Measurements from ENCODE around the gene SUCLG2.

SUCLG2 gene

DNA sequence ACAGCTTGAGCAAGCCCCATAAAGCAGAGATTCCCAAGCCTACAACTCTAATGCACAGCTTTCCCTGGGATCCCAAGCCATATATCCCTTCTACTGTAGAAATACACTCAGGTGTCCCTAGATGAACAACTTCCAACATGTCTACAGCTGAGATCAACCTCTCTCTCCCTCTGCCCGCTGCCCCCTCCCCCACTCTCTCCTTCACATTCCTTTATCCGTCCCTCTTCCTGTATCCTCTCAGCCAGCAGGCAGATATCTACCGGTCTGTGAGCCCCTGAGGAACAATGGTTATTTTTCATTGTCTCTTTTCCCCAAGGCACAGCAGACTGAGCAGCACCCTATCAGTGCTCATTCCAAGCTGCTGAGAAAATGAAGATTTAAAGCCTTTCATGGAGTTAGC is 138.6 kb downstream of the SUCLG2 start:
- DNase-seq: no peak
- TF ChIP-seq POLR2A (IDR thresholded peaks at IDR 0.05; ENCODE audit: low read length): no peak
- no peak for TF ChIP-seq GATA1 (IDR thresholded peaks at IDR 0.05; ENCODE audit: low read depth, low read length)

DNA sequence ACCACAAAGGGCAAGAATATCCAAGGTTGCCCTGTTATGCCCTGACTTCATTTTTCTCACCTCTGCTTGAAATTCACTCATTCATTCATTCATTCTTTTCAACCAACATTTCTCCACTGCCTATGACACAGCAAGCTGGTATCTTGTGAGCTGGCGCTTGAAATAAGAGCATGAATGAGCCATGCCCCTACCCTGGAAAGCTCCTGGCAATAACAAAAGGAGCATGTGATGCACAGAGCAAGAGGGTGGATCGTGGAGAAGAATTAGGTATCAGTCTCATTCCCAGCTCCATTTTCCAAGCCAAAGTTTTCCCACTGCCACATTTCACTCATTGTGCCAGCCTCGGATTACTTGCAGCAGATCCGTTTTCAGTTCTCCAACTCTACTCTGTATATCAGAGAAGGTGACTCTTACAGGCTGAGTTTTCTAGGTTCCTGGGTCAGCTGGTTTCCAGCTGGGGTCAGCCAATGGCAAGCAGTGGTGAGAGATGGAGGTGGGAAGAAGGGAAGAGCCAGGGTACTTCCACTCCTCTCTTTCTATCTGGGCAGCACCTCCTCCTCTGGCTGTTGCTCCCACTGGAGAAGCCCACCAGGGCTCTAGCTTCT is 144.8 kb downstream of the SUCLG2 start:
- no peak for DNase-seq
- TF ChIP-seq GATA1 (IDR thresholded peaks at IDR 0.05; ENCODE audit: low read depth, low read length) (no peak), POLR2A (IDR thresholded peaks at IDR 0.05; ENCODE audit: low read length) (no peak)

DNA sequence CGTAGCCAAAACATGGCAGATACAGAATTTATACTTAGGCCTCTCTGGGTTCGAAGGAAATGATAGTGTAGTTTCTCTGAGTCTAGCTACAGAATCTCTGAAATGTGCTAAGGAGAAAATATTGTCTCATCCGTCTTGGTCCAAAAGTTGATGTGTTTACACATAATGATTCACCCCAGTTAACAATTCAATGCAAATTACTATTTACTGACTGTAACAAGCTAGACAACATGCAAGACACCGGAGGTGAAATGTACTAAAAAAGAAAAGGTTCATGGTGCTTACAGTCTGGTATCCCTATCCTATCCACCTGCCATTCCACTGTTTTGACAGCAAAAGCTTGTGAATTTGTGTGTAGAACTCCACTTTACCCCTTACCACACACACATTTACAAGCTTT is 146.8 kb downstream of the SUCLG2 start:
- TF ChIP-seq GATA1 (IDR thresholded peaks at IDR 0.05; ENCODE audit: low read depth, low read length) (no peak), POLR2A (IDR thresholded peaks at IDR 0.05; ENCODE audit: low read length) (no peak)
- no peak for DNase-seq

DNA sequence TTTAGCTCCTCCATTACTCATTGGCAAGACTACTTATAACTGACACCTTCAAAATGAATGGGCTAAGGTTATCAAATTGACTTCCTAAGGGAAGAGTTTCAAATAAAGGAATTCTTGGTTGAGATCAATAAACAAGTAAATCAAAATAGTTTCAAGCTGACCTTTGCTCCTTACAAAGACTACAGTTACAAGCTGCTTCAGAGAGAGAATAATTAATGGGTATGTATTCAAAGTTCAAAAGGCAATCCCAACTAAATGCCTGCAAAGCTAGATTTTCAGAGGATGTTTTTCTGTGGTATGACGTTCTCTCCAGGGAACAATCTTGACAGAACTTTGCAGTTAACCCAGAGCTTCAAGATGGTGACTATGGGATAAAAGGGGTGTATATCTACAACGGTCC is 153.7 kb downstream of the SUCLG2 start:
- no peak for DNase-seq
- TF ChIP-seq POLR2A (IDR thresholded peaks at IDR 0.05; ENCODE audit: low read length): no peak
- no peak for TF ChIP-seq GATA1 (IDR thresholded peaks at IDR 0.05; ENCODE audit: low read depth, low read length)

DNA sequence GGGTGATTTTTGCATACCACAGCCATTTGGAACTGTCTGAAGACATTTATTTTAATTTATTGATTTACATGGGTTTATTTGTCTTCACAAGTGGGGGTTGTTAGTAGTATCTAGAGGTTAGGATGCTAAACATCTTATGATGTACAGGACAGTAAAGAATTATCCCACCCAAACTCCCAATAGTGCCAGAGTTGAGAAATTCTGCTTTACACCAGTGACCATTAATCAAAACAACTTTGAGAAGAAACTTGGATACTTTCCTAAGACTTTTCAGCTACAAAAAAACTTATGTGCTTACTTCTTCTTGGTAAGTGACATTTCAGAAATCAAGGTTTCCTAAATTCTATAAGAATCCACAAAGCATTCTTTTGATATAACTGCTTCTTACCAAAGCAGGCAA is 156.7 kb downstream of the SUCLG2 start:
- no peak for DNase-seq

DNA sequence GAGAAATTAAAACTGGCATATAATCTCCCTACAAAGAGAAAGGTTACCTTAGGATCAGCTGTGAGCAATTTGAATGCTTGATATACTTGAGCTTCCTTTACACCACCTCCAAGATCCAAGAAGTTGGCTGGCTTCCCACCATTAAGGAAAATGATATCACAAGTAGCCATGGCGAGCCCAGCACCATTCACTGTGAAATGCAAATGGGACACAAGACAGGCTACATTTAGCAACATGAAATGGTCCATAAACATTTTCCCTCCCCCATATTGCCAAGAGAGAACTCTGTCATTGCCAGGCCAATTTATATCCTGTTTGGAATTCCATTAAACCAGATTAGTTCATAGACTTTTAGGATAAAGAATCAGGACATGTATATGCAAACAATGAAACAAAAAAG is 158.7 kb downstream of the SUCLG2 start:
- no peak for DNase-seq
- TF ChIP-seq POLR2A (IDR thresholded peaks at IDR 0.05; ENCODE audit: low read length): no peak
- no peak for TF ChIP-seq GATA1 (IDR thresholded peaks at IDR 0.05; ENCODE audit: low read depth, low read length)

More for the DNA sequence above, 156.7 kb downstream of the SUCLG2 start:
- TF ChIP-seq GATA1 (IDR thresholded peaks at IDR 0.05; ENCODE audit: low read depth, low read length) (no peak), POLR2A (IDR thresholded peaks at IDR 0.05; ENCODE audit: low read length) (no peak)

DNA sequence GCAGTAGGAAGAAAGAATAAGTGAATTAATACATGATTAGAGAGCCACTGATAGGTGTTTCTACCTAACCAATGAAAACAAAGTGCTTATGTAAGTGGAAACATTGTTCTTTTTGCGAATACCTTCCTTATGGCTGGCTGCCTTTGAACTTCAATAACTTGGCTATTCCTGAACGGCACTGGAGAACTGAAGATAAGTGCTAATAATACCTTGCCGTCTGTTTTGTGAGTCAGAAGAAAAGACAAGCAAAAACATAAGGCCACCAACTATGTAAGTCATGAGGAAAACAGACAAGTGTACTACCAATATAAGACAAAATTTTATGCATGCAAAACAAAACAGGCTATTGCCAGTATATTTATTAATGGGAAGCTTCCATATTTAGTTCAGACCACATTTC is 160.6 kb downstream of the SUCLG2 start:
- no peak for DNase-seq
- TF ChIP-seq POLR2A (IDR thresholded peaks at IDR 0.05; ENCODE audit: low read length): no peak
- TF ChIP-seq GATA1 (IDR thresholded peaks at IDR 0.05; ENCODE audit: low read depth, low read length): no peak

DNA sequence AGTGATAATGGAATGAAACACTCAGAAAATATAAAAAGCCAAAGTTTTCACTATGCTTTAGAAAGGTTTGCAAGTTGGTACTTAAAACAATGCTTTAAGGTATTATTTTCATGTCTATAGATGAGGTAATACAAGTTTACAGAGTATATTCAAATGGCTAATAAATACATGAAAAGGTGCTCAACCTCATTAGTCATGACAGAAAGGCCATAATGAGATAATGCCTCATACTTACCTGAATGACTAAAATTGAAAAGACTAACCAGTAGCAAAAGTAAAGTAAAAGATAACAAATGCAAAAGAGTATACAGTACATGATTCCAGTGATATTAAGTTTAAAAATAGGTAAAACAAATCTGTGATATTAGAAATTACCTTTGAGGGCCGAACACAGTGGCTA is 163.8 kb downstream of the SUCLG2 start:
- no peak for TF ChIP-seq POLR2A (IDR thresholded peaks at IDR 0.05; ENCODE audit: low read length)
- no peak for TF ChIP-seq GATA1 (IDR thresholded peaks at IDR 0.05; ENCODE audit: low read depth, low read length)
- DNase-seq: no peak

DNA sequence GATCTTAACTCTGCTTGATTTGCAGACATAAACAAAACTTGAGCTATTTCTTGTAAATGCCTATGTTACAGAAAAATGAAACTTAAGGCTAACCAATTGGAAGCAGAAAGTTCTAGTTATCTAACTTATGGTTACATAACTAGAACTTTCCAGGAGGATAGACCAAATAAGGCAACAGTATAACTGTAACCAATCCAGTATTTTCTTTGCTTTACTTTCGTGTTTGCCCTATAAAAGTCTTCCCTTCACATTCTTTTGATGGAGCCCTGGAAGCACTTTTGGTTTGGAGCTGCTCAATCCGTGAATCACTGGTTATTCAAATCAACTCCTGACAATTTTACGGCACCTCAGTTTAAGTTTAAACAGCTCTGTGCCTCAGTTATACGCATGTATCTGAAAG is 164.6 kb downstream of the SUCLG2 start:
- TF ChIP-seq POLR2A (IDR thresholded peaks at IDR 0.05; ENCODE audit: low read length): no peak
- TF ChIP-seq GATA1 (IDR thresholded peaks at IDR 0.05; ENCODE audit: low read depth, low read length): no peak
- DNase-seq: no peak

DNA sequence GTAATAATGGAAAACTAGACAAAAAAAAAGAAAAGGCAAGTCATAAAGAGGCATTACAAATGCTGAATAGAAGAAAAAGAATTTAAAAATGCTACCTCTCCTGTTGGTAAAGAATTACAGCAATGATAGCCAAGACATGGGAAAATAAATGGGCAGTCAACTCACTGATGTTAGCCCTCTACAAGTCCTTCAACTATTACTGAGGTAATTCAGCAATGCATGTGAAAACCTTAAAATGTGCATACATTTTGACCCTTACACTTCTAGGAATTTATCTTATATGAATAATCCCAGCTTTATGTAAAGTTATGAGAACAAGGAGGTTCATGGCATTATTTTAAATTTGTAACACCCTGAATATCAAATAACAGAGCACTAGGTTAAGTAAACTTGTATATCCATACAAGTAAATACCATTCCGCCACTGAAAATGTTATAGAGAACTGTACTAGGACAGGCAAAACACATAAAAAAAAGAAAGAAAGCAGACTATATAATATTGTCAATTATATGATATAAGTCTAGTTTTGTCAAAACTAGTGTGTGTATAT is 166.8 kb downstream of the SUCLG2 start:
- no peak for TF ChIP-seq GATA1 (IDR thresholded peaks at IDR 0.05; ENCODE audit: low read depth, low read length)
- no peak for TF ChIP-seq POLR2A (IDR thresholded peaks at IDR 0.05; ENCODE audit: low read length)
- no peak for DNase-seq

DNA sequence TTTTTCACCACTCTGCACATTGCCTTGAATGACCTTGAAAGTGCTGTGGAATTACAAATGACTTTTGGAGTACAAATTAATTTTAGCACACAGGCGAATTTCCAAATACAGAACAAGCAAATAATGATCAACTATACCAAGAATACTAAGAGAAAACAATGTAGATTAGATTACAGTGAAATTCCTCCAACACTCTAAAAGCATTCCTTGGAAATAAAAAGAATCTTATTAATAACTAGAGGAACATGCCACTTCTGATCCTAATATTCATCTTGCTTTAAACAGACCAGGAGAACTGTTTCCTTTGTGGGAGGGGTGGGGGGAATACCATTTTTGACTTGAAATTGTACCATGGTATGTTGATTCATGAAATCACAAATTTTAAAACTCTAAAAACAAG is 167.5 kb downstream of the SUCLG2 start:
- DNase-seq: no peak
- TF ChIP-seq POLR2A (IDR thresholded peaks at IDR 0.05; ENCODE audit: low read length) (no peak), GATA1 (IDR thresholded peaks at IDR 0.05; ENCODE audit: low read depth, low read length) (no peak)

DNA sequence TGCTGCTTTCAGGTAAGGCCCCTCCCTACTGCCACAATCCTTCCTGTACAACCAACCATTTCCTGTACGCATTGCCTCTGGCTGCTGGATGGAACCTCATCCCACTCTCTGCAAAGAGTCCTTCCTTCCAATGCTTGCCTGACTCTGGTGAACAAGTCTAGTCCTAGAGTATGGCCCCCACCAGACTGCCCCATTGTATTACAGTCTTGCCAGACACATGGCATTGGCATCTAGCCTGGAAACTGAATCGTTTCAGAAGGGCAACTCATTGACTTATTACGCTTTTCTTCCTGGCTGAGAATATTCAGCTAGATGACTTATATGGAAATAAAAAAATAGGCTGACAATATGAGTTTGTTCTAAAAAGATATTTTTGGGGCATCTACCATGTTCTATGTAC is 170.3 kb downstream of the SUCLG2 start:
- TF ChIP-seq POLR2A (IDR thresholded peaks at IDR 0.05; ENCODE audit: low read length): no peak
- no peak for TF ChIP-seq GATA1 (IDR thresholded peaks at IDR 0.05; ENCODE audit: low read depth, low read length)
- no peak for DNase-seq

DNA sequence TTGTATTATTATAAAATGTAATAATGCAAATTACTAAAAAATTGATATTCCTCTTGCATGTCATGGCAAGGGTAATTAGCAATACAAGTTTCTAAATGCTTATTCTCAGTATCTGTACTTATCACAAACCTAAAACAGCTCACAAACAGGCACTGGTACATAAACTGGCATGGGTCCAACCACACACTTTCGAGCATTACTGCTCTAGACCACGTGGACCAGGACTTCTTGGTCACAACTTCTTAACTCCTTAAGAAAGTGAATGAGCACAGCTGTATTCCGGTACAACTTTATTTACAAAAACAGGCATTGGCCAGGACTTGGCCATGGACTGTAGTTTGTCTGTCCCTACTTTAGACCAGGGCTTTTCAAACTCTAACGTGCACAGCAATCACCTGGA is 173.3 kb downstream of the SUCLG2 start:
- no peak for TF ChIP-seq POLR2A (IDR thresholded peaks at IDR 0.05; ENCODE audit: low read length)
- no peak for TF ChIP-seq GATA1 (IDR thresholded peaks at IDR 0.05; ENCODE audit: low read depth, low read length)
- DNase-seq: no peak

DNA sequence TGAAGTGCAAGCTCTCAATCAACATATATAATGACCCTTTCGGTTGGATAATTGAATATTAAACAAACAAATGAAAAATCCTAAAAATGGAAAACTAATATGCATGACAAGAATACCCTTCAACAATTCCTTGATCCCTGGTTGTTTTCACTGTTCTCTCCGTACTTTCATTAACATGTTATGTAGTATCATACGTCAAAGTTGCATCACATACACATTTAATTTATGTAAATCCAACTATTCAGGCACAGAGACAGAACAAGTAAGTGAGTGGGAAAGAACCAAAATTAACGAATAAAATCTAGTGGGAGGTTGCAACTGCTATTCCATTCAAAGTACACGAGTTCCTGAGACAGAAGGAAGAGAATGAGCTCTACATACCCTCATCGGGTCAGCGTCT is 176.0 kb downstream of the SUCLG2 start:
- TF ChIP-seq POLR2A (IDR thresholded peaks at IDR 0.05; ENCODE audit: low read length) (no peak), GATA1 (IDR thresholded peaks at IDR 0.05; ENCODE audit: low read depth, low read length) (no peak)
- DNase-seq: no peak

DNA sequence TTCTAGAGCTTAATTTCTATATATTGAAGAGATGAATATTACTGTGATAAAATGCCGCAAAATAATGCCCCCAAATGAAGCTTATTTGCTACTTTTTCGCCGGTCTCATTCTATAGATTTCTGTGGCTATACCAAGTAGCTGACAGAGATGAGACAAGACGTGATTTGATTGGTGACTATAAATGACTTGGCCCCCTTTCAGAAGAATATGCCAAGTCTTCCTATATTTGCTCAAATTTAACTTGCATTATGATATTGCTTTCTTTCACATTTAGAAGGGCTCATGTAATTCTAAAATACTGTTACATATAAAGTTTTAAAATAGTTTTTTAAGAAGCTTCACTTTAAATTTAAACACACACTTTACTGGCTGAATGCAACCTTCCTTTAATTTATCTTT is 180.1 kb downstream of the SUCLG2 start:
- no peak for TF ChIP-seq POLR2A (IDR thresholded peaks at IDR 0.05; ENCODE audit: low read length)
- no peak for DNase-seq

Data from erythroblast (primary cell).